Smooth muscle cell of bladder (primary cell): ENCODE results near the gene TMEM229A. TPM values are rescaled to one million over a fixed set of nuclear protein-coding genes. Genes with fewer than 3 reads are reported as not detected.

Experiments used
- total RNA-seq: library from RNA; depleted of rRNA; stranded (reverse); fragments of >200 nt; gene quantifications from 2 replicates; pipeline ENCODE4 v1.2.3, GENCODE V29; 2014

The TMEM229A gene
- total RNA-seq = not detected in 2 replicates

DNA sequence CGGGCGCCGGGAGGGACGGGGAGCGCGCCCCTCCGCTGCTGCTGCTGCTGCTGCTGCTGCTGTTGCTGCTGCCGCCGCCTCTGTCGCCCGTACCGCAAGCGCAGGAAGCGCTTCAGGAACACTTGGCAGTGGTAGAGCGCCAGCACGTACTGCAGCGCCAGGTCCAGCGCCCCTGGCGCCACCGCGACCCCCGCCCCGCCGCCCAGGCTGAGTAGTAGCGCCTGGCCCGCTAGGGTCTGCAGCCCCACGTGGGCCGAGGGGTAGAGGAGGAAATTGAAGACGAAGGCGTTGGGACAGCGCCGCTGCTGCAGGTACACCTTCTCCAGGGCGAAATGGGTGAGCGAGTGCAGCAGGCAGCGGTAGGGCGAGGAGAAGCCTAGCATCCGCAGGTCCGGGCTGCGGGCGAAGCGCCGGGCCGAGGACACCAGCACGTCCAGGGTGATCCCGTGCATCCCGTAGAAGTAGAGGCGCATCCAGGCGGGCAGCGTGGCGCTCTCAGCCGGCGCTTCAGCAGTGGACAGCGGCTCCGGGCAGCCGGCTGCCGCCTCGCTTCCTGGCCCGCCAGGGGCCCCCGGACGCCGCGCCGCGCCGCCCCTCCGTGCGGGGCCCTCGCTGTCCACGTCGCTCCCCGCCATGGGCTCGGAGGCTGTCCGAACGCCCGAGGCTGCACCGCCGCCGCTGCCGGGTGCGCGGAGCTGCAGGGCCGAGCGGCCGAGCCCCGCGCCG is at the start of gene TMEM229A:
Gene TMEM229A (minus strand): TSS at position 699 of the 726 bp plus-strand sequence. CDS start 64 bp downstream, at position 635.

Other genes with a start within 250 kb of the TMEM229A start
- gene HYAL4, start 187.9 kb downstream of the TMEM229A start, total RNA-seq = not detected in 2 replicates
- not detected in 2 replicates for gene SPAM1, start 107.8 kb downstream of the TMEM229A start, total RNA-seq